Measurements from ENCODE around the gene NPAS2. TPM values are rescaled to one million over a fixed set of nuclear protein-coding genes. Genes with fewer than 3 reads are reported as not detected.

NPAS2 gene
- total RNA-seq, 2 donors from 2014 or later, result 33.9 to 38.3 TPM

DNA sequence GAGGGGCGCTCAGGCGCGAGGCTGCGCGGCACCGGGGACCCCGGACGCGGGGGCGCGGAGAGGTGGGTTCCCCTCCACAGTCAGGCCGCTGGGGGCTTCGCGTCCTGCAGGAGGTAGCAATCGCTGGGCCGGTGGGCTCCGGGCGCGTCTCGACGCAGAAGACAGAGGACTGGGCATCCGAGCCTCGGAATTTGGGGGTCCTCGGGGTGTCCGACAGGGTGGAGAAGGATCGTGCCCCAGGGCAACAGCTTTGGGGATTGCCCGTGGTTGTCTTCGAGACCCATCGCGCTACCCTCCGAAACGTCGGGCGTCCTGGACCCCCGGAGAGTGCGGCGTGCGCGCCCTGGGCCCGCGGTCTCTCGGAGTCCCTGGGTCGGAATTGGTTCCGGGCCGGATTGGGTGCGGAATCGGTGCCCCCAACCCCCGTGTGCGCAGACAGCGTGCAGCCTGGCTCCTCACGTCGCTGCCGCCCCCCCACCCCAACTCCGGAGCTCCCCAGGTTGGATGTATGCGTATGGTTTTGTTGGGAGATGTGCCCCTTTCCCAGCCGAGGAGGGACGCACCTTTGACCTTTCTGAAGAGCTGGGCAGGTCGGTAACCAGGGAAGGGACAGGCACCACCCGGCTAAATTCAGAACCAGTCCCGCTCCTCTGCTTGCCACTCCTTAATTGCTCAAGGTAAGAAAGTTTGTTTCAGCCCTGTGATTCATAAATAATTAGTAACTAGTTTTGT lies 750 bp downstream of the NPAS2 start:
- Histone ChIP-seq H3K9ac (ENCODE audit: low read depth in 2 of 2, low read length in 2 of 2) (peak overlapping the region; percentile 81 to 89), H3K27me3 (no peaks in the 10 kb centered on the region), H3K27ac (peak overlapping the region; percentile 40), H3K36me3 (no peaks in the 10 kb centered on the region), H3K4me3 (peak overlapping the region; percentile 80), H3K9me3 (no peaks in the 10 kb centered on the region), H3K4me1 (no peaks in the 10 kb centered on the region)
- intact Hi-C loops (cut with DNase I), result no loop called here
- peak; percentile 54 for DNase-seq
- TF ChIP-seq, protein P1, sequence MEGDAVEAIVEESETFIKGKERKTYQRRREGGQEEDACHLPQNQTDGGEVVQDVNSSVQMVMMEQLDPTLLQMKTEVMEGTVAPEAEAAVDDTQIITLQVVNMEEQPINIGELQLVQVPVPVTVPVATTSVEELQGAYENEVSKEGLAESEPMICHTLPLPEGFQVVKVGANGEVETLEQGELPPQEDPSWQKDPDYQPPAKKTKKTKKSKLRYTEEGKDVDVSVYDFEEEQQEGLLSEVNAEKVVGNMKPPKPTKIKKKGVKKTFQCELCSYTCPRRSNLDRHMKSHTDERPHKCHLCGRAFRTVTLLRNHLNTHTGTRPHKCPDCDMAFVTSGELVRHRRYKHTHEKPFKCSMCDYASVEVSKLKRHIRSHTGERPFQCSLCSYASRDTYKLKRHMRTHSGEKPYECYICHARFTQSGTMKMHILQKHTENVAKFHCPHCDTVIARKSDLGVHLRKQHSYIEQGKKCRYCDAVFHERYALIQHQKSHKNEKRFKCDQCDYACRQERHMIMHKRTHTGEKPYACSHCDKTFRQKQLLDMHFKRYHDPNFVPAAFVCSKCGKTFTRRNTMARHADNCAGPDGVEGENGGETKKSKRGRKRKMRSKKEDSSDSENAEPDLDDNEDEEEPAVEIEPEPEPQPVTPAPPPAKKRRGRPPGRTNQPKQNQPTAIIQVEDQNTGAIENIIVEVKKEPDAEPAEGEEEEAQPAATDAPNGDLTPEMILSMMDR (IDR thresholded peaks at IDR 0.05), result no peak

DNA sequence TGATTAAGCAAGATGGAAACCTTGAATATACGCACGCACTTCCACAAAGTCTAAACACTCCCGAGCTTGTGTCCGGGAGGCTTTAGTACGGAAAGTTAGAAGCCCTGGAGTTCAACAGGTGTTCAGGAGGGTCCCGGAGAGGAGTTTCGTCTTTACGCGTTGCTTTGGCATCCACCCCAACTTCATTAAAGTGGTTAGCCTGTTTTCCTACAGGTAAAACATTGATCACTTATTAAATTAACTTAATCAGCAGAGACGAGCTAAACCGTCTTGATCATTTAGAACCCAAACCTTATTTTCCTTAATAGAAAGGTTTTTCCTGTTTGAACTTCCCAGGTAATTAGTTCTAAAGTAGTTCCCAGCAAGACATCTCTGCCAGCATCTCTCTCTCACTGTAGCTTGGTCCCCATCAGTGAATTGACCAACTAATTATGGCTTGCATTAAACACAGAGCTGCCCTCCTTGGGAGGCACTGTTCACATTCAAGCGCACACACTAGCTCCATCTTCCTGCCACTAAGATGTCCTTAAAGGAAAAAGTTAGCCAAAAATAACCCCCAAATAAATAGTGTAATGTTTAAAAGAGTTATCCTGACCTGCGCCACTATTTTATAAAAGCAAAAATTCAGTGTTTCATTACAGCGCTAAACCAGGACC lies 1.4 kb downstream of the NPAS2 start:
- Histone ChIP-seq H3K9ac (ENCODE audit: low read depth in 2 of 2, low read length in 2 of 2) (peak overlapping the region in 1 of 2 donors; percentile 81), H3K27ac (no peak overlapping the region), H3K36me3 (no peaks in the 10 kb centered on the region), H3K4me3 (peak overlapping the region; percentile 80), H3K9me3 (no peaks in the 10 kb centered on the region), H3K4me1 (no peaks in the 10 kb centered on the region), H3K27me3 (no peaks in the 10 kb centered on the region)
- DNase-seq, result no peak
- TF ChIP-seq, protein P1 (IDR thresholded peaks at IDR 0.05), result no peak
- intact Hi-C loops (cut with DNase I), result no loop called here

DNA sequence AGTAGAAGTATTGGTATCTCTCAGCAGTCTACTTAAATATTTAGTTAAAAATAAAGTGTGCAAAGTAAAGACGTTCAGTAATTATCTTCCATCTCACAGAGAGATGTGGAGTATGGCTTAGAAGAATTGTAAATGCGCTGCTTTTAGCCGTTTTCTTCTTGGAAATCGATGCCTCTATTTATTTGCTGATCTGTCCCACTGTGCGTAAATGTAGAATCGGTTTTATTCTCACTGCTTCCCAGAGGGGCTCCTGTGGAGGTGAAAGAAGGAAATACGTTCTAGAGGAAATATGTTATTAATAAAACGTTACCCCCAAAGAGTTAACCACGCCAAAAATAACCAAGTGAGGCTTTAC lies 1.9 kb downstream of the NPAS2 start:
- Histone ChIP-seq H3K27me3 (no peaks in the 10 kb centered on the region), H3K36me3 (no peaks in the 10 kb centered on the region), H3K4me1 (no peaks in the 10 kb centered on the region), H3K9me3 (no peaks in the 10 kb centered on the region), H3K9ac (ENCODE audit: low read depth in 2 of 2, low read length in 2 of 2) (no peak overlapping the region), H3K27ac (no peak overlapping the region), H3K4me3 (no peak overlapping the region)
- DNase-seq, result no peak
- intact Hi-C loops (cut with DNase I), result no loop called here
- TF ChIP-seq, protein P1 (IDR thresholded peaks at IDR 0.05), result no peak

DNA sequence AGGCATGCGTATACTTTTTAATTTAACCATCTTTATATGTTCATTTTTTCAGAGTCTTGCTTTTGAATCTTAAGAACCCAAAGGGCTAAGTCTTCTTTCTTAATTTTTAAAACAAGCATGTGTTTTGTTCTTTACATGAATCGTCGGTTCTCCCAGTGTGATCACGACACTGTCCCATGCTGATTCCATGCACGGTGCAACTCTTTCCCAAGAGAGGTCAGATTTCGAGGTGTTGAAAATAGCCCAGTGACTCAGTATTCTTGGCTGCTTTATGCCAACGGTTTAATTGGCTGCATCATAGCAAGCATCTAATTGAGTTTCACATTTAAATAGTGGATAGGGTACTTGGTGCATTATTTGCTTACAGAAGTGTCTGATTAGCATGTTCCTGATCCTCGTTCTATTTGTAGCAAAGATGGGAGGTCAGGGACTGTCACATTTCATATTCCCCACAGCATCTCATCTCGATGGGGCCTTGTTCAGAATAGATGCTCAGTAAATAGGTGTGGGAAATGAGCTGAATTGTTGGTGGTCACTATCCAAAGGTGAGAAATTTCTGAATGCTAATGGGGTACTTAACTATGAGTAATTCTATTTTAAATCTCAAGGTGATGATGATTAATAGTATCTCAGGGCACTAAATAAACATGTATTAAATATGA lies 2.8 kb downstream of the NPAS2 start:
- TF ChIP-seq, protein P1 (IDR thresholded peaks at IDR 0.05), result no peak
- Histone ChIP-seq H3K36me3 (no peaks in the 10 kb centered on the region), H3K9ac (ENCODE audit: low read depth in 2 of 2, low read length in 2 of 2) (no peak overlapping the region), H3K27me3 (no peaks in the 10 kb centered on the region), H3K4me1 (no peaks in the 10 kb centered on the region), H3K27ac (no peak overlapping the region), H3K9me3 (no peaks in the 10 kb centered on the region), H3K4me3 (no peak overlapping the region)
- no peak for DNase-seq
- intact Hi-C loops (cut with DNase I), result no loop called here

DNA sequence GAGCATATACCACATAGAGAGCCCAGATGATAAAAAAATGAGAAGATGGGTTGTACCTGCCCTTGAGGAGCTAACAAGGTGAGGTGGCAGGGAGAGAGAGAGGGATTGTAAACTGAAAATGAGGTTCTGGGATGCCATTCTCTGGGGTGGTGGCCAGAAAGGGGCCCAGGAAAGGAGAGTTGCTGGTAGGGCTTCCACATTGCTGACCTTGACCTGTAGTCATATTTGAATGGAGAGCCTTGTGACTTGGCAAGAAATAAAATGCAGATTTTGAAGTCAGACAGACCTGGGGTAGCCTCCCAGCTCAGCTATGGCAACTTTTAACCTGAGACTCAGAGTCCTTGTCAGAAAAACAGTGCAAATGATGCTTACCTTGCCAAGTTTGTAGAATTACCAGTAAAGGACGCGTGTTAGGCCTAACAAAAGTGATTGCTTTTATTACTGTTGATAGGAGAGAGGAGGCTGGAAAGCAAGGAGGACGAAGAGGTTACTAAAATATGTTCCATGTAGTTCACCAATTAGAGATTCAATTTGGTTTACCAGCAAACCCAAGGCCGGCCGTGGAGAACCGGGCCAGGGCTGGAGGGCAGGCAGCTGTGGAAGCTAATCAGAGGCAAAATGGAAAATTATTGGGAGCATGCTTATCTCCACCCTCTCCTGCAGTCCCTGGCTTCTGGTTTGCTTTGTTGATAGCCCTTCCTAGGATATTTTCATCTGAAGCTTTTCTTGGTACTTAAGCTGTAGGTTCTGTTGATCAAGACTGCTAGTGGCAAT lies 3.9 kb downstream of the NPAS2 start:
- H3K9me3 ChIP-seq, result no peaks in the 10 kb centered on the region
- H3K4me3 ChIP-seq, result no peak overlapping the region
- TF ChIP-seq, protein P1 (IDR thresholded peaks at IDR 0.05), result no peak
- intact Hi-C loops (cut with DNase I), result no loop called here
- no peaks in the 10 kb centered on the region for H3K4me1 ChIP-seq
- no peaks in the 10 kb centered on the region for H3K36me3 ChIP-seq
- no peaks in the 10 kb centered on the region for H3K27me3 ChIP-seq
- H3K27ac ChIP-seq, result no peak overlapping the region
- no peak for DNase-seq
- no peak overlapping the region for H3K9ac ChIP-seq (ENCODE audit: low read depth in 2 of 2, low read length in 2 of 2)
